ENCODE measurements around the gene UNC80. TPM values are rescaled to one million over a fixed set of nuclear protein-coding genes. Genes with fewer than 3 reads are reported as not detected.

The UNC80 gene
- total RNA-seq, 2 experiments from 2014 or later: not detected

GRCh38 chr2:209830722-209831465 lies 59.3 kb downstream of the UNC80 start:
- DNase-seq: no peak
- Mint-ChIP-seq H3K4me3 (no peak overlapping the region), H3K9me3 (no peaks in the 10 kb centered on the region), H3K27ac (no peak overlapping the region), H3K4me1 (no peaks in the 10 kb centered on the region), H3K36me3 (ENCODE audit: low read depth) (no peaks in the 10 kb centered on the region), H3K27me3 (no peaks in the 10 kb centered on the region)
- ChIA-PET CTCF (interaction anchor here (1.2 kb wide), 1 partner anchor 14 kb away, joined by 3 read pairs; no protein-coding TSS in a partner anchor), POLR2A (no interaction called here)

GRCh38 chr2:209834767-209835166 lies 63.1 kb downstream of the UNC80 start:
- H3K27ac Mint-ChIP-seq: no peak overlapping the region
- ChIA-PET POLR2A (no interaction called here), CTCF (no interaction called here)
- DNase-seq: no peak
- H3K27me3 Mint-ChIP-seq: peaks cover 2% of the 10 kb centered on the region
- no peaks in the 10 kb centered on the region for H3K4me1 Mint-ChIP-seq
- H3K4me3 Mint-ChIP-seq: no peak overlapping the region
- H3K9me3 Mint-ChIP-seq: no peaks in the 10 kb centered on the region
- no peaks in the 10 kb centered on the region for H3K36me3 Mint-ChIP-seq (ENCODE audit: low read depth)

GRCh38 chr2:209840434-209840833 lies 68.8 kb downstream of the UNC80 start:
- H3K27me3 Mint-ChIP-seq: peaks cover 2% of the 10 kb centered on the region
- no peaks in the 10 kb centered on the region for H3K9me3 Mint-ChIP-seq
- no peaks in the 10 kb centered on the region for H3K36me3 Mint-ChIP-seq (ENCODE audit: low read depth)
- ChIA-PET CTCF (no interaction called here), POLR2A (no interaction called here)
- no peak overlapping the region for H3K4me3 Mint-ChIP-seq
- H3K4me1 Mint-ChIP-seq: no peaks in the 10 kb centered on the region
- no peak for DNase-seq
- no peak overlapping the region for H3K27ac Mint-ChIP-seq

GRCh38 chr2:209845666-209846065 lies 74.0 kb downstream of the UNC80 start:
- Mint-ChIP-seq H3K4me3 (no peak overlapping the region), H3K27me3 (no peaks in the 10 kb centered on the region), H3K36me3 (ENCODE audit: low read depth) (no peaks in the 10 kb centered on the region), H3K4me1 (no peaks in the 10 kb centered on the region), H3K27ac (no peak overlapping the region), H3K9me3 (no peaks in the 10 kb centered on the region)
- POLR2A ChIA-PET: no interaction called here
- DNase-seq: no peak
- CTCF ChIA-PET: no interaction called here

GRCh38 chr2:209864716-209865295 lies 93.2 kb downstream of the UNC80 start:
- H3K4me3 Mint-ChIP-seq: no peak overlapping the region
- H3K9me3 Mint-ChIP-seq: peaks cover 1% of the 10 kb centered on the region
- no peak for DNase-seq
- POLR2A ChIA-PET: no interaction called here
- no peaks in the 10 kb centered on the region for H3K27me3 Mint-ChIP-seq
- H3K4me1 Mint-ChIP-seq: no peaks in the 10 kb centered on the region
- no peak overlapping the region for H3K27ac Mint-ChIP-seq
- CTCF ChIA-PET: no interaction called here
- H3K36me3 Mint-ChIP-seq (ENCODE audit: low read depth): no peaks in the 10 kb centered on the region

- Mint-ChIP-seq H3K36me3 (ENCODE audit: low read depth) (no peaks in the 10 kb centered on the region), H3K4me3 (no peak overlapping the region), H3K27ac (no peak overlapping the region), H3K27me3 (no peaks in the 10 kb centered on the region), H3K4me1 (no peaks in the 10 kb centered on the region), H3K9me3 (no peaks in the 10 kb centered on the region)
- ChIA-PET CTCF (no interaction called here), POLR2A (no interaction called here)
- DNase-seq: no peak
Observed at GRCh38 chr2:209868271-209868994, 96.8 kb downstream of the UNC80 start.

GRCh38 chr2:209870067-209870466 lies 98.4 kb downstream of the UNC80 start:
- Mint-ChIP-seq H3K27me3 (no peaks in the 10 kb centered on the region), H3K4me1 (no peaks in the 10 kb centered on the region), H3K4me3 (no peak overlapping the region), H3K27ac (no peak overlapping the region), H3K9me3 (no peaks in the 10 kb centered on the region), H3K36me3 (ENCODE audit: low read depth) (no peaks in the 10 kb centered on the region)
- no peak for DNase-seq
- POLR2A ChIA-PET: no interaction called here
- CTCF ChIA-PET: no interaction called here

- no peak overlapping the region for H3K27ac Mint-ChIP-seq
- H3K9me3 Mint-ChIP-seq: no peaks in the 10 kb centered on the region
- ChIA-PET CTCF (no interaction called here), POLR2A (no interaction called here)
- no peaks in the 10 kb centered on the region for H3K36me3 Mint-ChIP-seq (ENCODE audit: low read depth)
- no peak overlapping the region for H3K4me3 Mint-ChIP-seq
- H3K4me1 Mint-ChIP-seq: no peaks in the 10 kb centered on the region
- no peaks in the 10 kb centered on the region for H3K27me3 Mint-ChIP-seq
- DNase-seq: no peak
Observed at GRCh38 chr2:209872675-209873074, 101.0 kb downstream of the UNC80 start.

GRCh38 chr2:209875270-209875669 lies 103.6 kb downstream of the UNC80 start:
- CTCF ChIA-PET: no interaction called here
- Mint-ChIP-seq H3K9me3 (no peaks in the 10 kb centered on the region), H3K27ac (no peak overlapping the region), H3K36me3 (ENCODE audit: low read depth) (no peaks in the 10 kb centered on the region), H3K4me3 (no peak overlapping the region), H3K4me1 (no peaks in the 10 kb centered on the region), H3K27me3 (peaks cover 2% of the 10 kb centered on the region)
- POLR2A ChIA-PET: no interaction called here
- no peak for DNase-seq

- peaks cover 2% of the 10 kb centered on the region for H3K27me3 Mint-ChIP-seq
- H3K27ac Mint-ChIP-seq: no peak overlapping the region
- POLR2A ChIA-PET: no interaction called here
- CTCF ChIA-PET: no interaction called here
- H3K4me3 Mint-ChIP-seq: no peak overlapping the region
- no peaks in the 10 kb centered on the region for H3K4me1 Mint-ChIP-seq
- no peaks in the 10 kb centered on the region for H3K36me3 Mint-ChIP-seq (ENCODE audit: low read depth)
- H3K9me3 Mint-ChIP-seq: no peaks in the 10 kb centered on the region
- DNase-seq: no peak
Observed at GRCh38 chr2:209876211-209876610, 104.6 kb downstream of the UNC80 start.

- H3K4me3 Mint-ChIP-seq: no peak overlapping the region
- POLR2A ChIA-PET: no interaction called here
- H3K4me1 Mint-ChIP-seq: no peaks in the 10 kb centered on the region
- CTCF ChIA-PET: no interaction called here
- peaks cover 2% of the 10 kb centered on the region for H3K27me3 Mint-ChIP-seq
- H3K36me3 Mint-ChIP-seq (ENCODE audit: low read depth): no peaks in the 10 kb centered on the region
- no peak overlapping the region for H3K27ac Mint-ChIP-seq
- no peak for DNase-seq
- no peaks in the 10 kb centered on the region for H3K9me3 Mint-ChIP-seq
Observed at GRCh38 chr2:209878701-209879100, 107.1 kb downstream of the UNC80 start.

- H3K36me3 Mint-ChIP-seq (ENCODE audit: low read depth): no peaks in the 10 kb centered on the region
- CTCF ChIA-PET: no interaction called here
- POLR2A ChIA-PET: no interaction called here
- H3K9me3 Mint-ChIP-seq: no peaks in the 10 kb centered on the region
- no peaks in the 10 kb centered on the region for H3K4me1 Mint-ChIP-seq
- H3K27ac Mint-ChIP-seq: no peak overlapping the region
- no peak for DNase-seq
- H3K4me3 Mint-ChIP-seq: no peak overlapping the region
- H3K27me3 Mint-ChIP-seq: peaks cover 3% of the 10 kb centered on the region
Observed at GRCh38 chr2:209900638-209901037, 129.0 kb downstream of the UNC80 start.

GRCh38 chr2:209901172-209901571 lies 129.5 kb downstream of the UNC80 start:
- H3K4me3 Mint-ChIP-seq: no peak overlapping the region
- H3K4me1 Mint-ChIP-seq: no peaks in the 10 kb centered on the region
- ChIA-PET POLR2A (no interaction called here), CTCF (no interaction called here)
- H3K27me3 Mint-ChIP-seq: peaks cover 3% of the 10 kb centered on the region
- no peak for DNase-seq
- no peaks in the 10 kb centered on the region for H3K36me3 Mint-ChIP-seq (ENCODE audit: low read depth)
- H3K27ac Mint-ChIP-seq: no peak overlapping the region
- no peaks in the 10 kb centered on the region for H3K9me3 Mint-ChIP-seq

- Mint-ChIP-seq H3K9me3 (no peaks in the 10 kb centered on the region), H3K36me3 (ENCODE audit: low read depth) (no peaks in the 10 kb centered on the region), H3K27ac (no peak overlapping the region), H3K4me3 (no peak overlapping the region), H3K4me1 (no peaks in the 10 kb centered on the region), H3K27me3 (no peaks in the 10 kb centered on the region)
- no peak for DNase-seq
- ChIA-PET CTCF (no interaction called here), POLR2A (no interaction called here)
Observed at GRCh38 chr2:209905691-209906090, 134.1 kb downstream of the UNC80 start.

All from activated CD4-positive, alpha-beta memory T cell treated with anti-CD3 and anti-CD28 coated beads, Interleukin-2, amount 10 ng/mL, durations not matched to agents 7 days and 5 days (primary cell).